ENCODE measurements around the gene SORBS1.

- no peak for TF ChIP-seq CTCF (IDR thresholded peaks at IDR 0.05)
- no peak for TF ChIP-seq POLR2A (IDR thresholded peaks at IDR 0.05)
Observed at GRCh38 chr10:95350219-95350829, 210.8 kb downstream of the SORBS1 start.
